Vagina (tissue), 2 donors: ENCODE results near the gene SAMD4A. TPM values are rescaled to one million over a fixed set of nuclear protein-coding genes. Genes with fewer than 3 reads are reported as not detected.

ENCODE experiments used
- DNase-seq, 2 donors: peaks; one replicate each; pipeline ENCODE4 v3.0.0-alpha.2; 2017; ENCODE audit errors: extremely low spot score in 2 of 2
- H3K27ac ChIP-seq: fragments of 200-600 bp; sonication (generic); one replicate; pipeline ENCODE4 v1.5.1; 2019
- H3K27me3 ChIP-seq: fragments of 200-600 bp; sonication (generic); one replicate; pipeline ENCODE4 v1.5.1; 2019
- H3K36me3 ChIP-seq, 2 donors: fragments of 200-600 bp; sonication (generic); one replicate each; pipeline ENCODE4 v1.5.1; 2017 to 2019
- H3K4me1 ChIP-seq: fragments of 200-600 bp; sonication (generic); one replicate; pipeline ENCODE4 v1.5.1; 2019
- H3K4me3 ChIP-seq, 2 donors: fragments of 200-600 bp; sonication (generic); 1 replicate in 1 of 2; 2 replicates in 1 of 2; pipeline ENCODE4 v1.5.1; 2016 to 2019
- H3K9me3 ChIP-seq: fragments of 200-600 bp; sonication (generic); one replicate; pipeline ENCODE4 v1.5.1; 2019
- CTCF ChIP-seq, 3 experiments: fragments of 450-650 bp in 2 of 3; fragments of 200-600 bp in 1 of 3; sonication (generic) in 1 of 3; IDR thresholded peaks; one replicate each; pipeline ENCODE4 v1.5.1; 2017 to 2019; ENCODE audit warnings: antibody characterized with exemption in 3 of 3, mild to moderate bottlenecking in 2 of 3, moderate library complexity in 2 of 3
- POLR2A ChIP-seq, 2 donors: fragments of 450-650 bp; IDR thresholded peaks; one replicate each; pipeline ENCODE4 v1.6.1; 2017; ENCODE audit warnings: antibody characterized with exemption in 2 of 2, mild to moderate bottlenecking in 2 of 2, moderate library complexity in 2 of 2
- POLR2AphosphoS5 ChIP-seq, 2 donors: sonication (generic); formaldehyde crosslinking; IDR thresholded peaks; one replicate each; pipeline ENCODE4 v1.9.0; 2017; ENCODE audit warnings: antibody characterized with exemption in 2 of 2, mild to moderate bottlenecking in 2 of 2, low read depth in 1 of 2; ENCODE audit not compliant: insufficient read depth in 1 of 2
- intact Hi-C: fragments of 100-400 bp; cut with DNase I; formaldehyde crosslinking; loops from one replicate; pipeline ENCODE4 v1.15.1; 2023
- total RNA-seq: library from RNA; depleted of rRNA; stranded (reverse); fragments of >200 nt; gene quantifications from one replicate; pipeline ENCODE4 v1.2.3, GENCODE V29; 2016

SAMD4A gene
- total RNA-seq, 1 donor from 2014 or later: 43.0 TPM

- no peak for DNase-seq
- Histone ChIP-seq H3K4me3 (no peak overlapping the region), H3K27ac (no peak overlapping the region), H3K27me3 (no peaks in the 10 kb centered on the region), H3K36me3 (no peaks in the 10 kb centered on the region), H3K9me3 (no peaks in the 10 kb centered on the region), H3K4me1 (no peaks in the 10 kb centered on the region)
- TF ChIP-seq POLR2A (IDR thresholded peaks at IDR 0.05) (no peak), CTCF (IDR thresholded peaks at IDR 0.05) (no peak), POLR2AphosphoS5 (IDR thresholded peaks at IDR 0.05; ENCODE audit: insufficient read depth in 1 of 2, low read depth in 1 of 2) (no peak)
- intact Hi-C loops: no loop called here
Observed at GRCh38 chr14:54815016-54815415, 248.1 kb downstream of the SAMD4A start.

- Histone ChIP-seq H3K27ac (no peak overlapping the region), H3K27me3 (no peaks in the 10 kb centered on the region), H3K4me1 (no peaks in the 10 kb centered on the region), H3K9me3 (no peaks in the 10 kb centered on the region), H3K4me3 (no peak overlapping the region), H3K36me3 (no peaks in the 10 kb centered on the region)
- intact Hi-C loops: no loop called here
- TF ChIP-seq CTCF (IDR thresholded peaks at IDR 0.05) (no peak), POLR2AphosphoS5 (IDR thresholded peaks at IDR 0.05; ENCODE audit: insufficient read depth in 1 of 2, low read depth in 1 of 2) (no peak), POLR2A (IDR thresholded peaks at IDR 0.05) (no peak)
- DNase-seq: peak in 1 of 2 donors; percentile 47
Observed at GRCh38 chr14:54815515-54815914, 248.6 kb downstream of the SAMD4A start.

DNA sequence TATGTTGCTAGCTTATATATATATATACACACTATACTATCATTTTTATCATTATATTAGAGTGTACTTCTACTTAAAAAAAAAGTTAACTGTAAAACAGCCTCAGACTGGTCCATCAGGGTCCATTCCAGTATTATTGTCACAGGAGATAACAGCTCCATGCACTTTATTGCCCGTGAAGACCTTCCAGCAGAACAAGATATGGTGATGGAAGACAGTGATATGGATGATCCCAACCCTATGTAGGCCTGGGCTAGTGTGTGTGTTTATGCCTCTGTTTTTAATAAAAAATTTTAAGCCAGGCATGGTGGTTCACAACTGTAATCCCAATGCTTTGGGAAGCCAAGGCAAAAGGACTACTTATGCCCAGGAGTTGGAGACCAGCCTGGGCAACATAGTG is 249.5 kb downstream of the SAMD4A start:
- Histone ChIP-seq H3K4me3 (no peak overlapping the region), H3K4me1 (no peaks in the 10 kb centered on the region), H3K9me3 (no peaks in the 10 kb centered on the region), H3K36me3 (no peaks in the 10 kb centered on the region), H3K27me3 (no peaks in the 10 kb centered on the region), H3K27ac (no peak overlapping the region)
- intact Hi-C loops: no loop called here
- TF ChIP-seq POLR2AphosphoS5 (IDR thresholded peaks at IDR 0.05; ENCODE audit: insufficient read depth in 1 of 2, low read depth in 1 of 2): no peak
- no peak for TF ChIP-seq POLR2A (IDR thresholded peaks at IDR 0.05)
- TF ChIP-seq CTCF (IDR thresholded peaks at IDR 0.05): no peak
- DNase-seq: no peak

DNA sequence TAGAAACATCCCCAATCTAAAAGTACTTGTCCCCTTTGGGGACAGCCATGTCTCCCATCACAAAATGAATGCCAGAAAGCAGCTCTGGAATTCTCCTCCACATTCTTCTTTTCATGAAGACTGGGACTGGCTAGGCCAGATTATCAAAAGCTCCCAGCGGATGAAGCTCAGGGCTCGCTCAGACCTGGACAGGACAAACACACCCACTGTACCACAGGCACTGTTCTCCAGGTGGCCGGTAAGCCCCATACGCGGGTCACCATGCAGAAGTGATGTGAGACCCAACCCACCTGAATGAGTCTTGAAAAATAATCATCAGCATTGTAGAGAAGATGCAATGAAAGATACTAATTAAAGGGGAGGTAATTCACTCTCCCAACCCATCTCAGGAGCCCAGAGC is 250.6 kb downstream of the SAMD4A start:
- Histone ChIP-seq H3K36me3 (no peaks in the 10 kb centered on the region), H3K4me1 (no peaks in the 10 kb centered on the region), H3K27ac (no peak overlapping the region), H3K9me3 (no peaks in the 10 kb centered on the region), H3K27me3 (no peaks in the 10 kb centered on the region), H3K4me3 (no peak overlapping the region)
- intact Hi-C loops: no loop called here
- no peak for TF ChIP-seq POLR2AphosphoS5 (IDR thresholded peaks at IDR 0.05; ENCODE audit: insufficient read depth in 1 of 2, low read depth in 1 of 2)
- no peak for DNase-seq

DNA sequence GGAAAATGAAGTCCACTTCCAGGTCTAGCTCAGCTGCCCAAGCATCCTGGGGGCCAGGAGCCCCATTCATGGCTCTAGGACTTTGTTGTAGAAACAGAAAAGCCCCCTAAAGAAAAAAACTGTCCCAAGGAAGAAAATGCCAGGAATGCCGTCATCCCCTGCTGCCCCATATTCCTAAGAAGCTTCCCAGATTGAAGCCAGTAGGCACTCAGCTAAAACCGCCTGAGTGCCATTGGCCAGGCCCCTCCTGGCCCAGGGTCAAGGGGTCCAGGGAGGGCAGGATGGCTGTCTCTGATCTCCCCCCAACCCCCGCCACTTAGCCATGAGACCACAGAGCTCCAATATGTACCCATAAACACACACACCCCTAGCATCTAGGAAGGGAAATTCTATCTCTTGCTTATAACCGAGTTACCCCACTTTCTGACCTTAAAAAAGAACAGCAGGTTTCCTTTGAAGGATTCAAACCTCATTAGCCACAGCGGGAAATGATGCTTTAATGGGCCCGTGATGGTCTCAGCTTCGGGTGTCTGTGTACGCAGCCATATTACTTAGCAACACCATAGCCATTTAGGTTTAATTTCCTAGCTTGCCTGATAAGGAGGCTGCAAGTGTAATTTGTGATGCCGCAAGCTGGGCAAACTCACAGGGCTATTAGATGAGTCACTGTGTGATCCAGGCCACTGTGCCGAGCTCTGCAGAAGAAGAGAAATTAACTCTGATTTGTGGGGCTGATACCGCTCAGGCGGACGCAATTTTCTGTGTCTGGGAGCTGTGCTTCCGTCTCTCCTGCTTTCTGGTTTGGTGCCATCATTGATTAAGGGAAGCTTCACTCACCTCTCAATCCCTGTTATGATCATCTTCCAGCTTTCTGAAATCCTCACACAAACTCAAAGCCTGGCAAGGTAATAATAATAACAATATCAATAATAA is 251.5 kb downstream of the SAMD4A start:
- intact Hi-C loops: no loop called here

More for the DNA sequence above, 251.5 kb downstream of the SAMD4A start:
- Histone ChIP-seq H3K27me3 (no peaks in the 10 kb centered on the region), H3K27ac (no peak overlapping the region), H3K36me3 (no peaks in the 10 kb centered on the region), H3K9me3 (no peaks in the 10 kb centered on the region), H3K4me3 (no peak overlapping the region), H3K4me1 (no peaks in the 10 kb centered on the region)
- DNase-seq: no peak
- TF ChIP-seq POLR2A (IDR thresholded peaks at IDR 0.05) (no peak), POLR2AphosphoS5 (IDR thresholded peaks at IDR 0.05; ENCODE audit: insufficient read depth in 1 of 2, low read depth in 1 of 2) (no peak), CTCF (IDR thresholded peaks at IDR 0.05) (no peak)
